ENCODE data around the gene TMEM61.

DNA sequence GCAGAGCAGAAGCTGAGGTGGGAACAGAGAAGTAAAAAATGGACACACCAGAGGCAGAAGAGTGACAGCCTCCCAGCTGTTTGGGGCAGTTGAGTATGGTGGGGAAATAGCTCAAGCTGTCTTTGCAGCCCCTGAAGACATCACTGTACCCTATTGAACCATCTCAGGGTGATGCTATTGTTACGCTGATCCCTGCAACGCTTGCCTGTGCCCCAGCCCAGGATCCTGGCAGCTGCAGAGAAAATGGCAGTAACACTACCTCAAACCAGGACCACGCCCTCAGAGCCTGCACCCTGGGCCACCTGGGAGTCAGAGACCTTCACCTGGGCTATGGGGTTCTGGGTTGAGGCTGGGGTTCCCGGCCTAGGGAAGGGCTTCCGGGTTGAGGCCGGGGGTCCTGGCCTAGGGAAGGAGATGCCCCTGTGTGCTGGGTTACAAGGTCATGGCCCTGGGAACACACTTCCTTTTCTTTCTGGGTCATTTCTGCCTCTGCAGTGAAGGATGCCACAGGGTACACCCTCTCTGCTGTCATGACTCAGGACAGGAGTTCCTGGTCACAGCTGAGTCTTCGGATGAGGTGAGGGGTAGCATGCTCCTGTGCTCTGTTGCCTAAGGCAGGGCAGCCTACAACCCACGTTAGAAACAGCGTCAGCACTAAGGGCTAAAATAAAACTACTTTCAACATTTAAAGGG is 29.9 kb downstream of the TMEM61 start:
- TF ChIP-seq, protein P1, sequence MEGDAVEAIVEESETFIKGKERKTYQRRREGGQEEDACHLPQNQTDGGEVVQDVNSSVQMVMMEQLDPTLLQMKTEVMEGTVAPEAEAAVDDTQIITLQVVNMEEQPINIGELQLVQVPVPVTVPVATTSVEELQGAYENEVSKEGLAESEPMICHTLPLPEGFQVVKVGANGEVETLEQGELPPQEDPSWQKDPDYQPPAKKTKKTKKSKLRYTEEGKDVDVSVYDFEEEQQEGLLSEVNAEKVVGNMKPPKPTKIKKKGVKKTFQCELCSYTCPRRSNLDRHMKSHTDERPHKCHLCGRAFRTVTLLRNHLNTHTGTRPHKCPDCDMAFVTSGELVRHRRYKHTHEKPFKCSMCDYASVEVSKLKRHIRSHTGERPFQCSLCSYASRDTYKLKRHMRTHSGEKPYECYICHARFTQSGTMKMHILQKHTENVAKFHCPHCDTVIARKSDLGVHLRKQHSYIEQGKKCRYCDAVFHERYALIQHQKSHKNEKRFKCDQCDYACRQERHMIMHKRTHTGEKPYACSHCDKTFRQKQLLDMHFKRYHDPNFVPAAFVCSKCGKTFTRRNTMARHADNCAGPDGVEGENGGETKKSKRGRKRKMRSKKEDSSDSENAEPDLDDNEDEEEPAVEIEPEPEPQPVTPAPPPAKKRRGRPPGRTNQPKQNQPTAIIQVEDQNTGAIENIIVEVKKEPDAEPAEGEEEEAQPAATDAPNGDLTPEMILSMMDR (IDR thresholded peaks at IDR 0.05), result no peak
- TF ChIP-seq EZH2 (IDR thresholded peaks at IDR 0.05; ENCODE audit: borderline replicate concordance, insufficient read depth, low read depth, low read length, poor library complexity, severe bottlenecking), result no peak
